GM12873 (cell line): ENCODE measurements around the gene FNDC3B.

Source experiments
- TF ChIP-seq, protein P1 (sequence below): IDR thresholded peaks from 2 replicates; pipeline ENCODE4 v1.5.1; 2012; ENCODE audit warnings: low read depth, mild to moderate bottlenecking, moderate library complexity, low read length, control low read depth; ENCODE audit not compliant: insufficient read depth; ENCODE audit errors: missing control alignments

FNDC3B gene

GRCh38 chr3:172096881-172097420, 57.6 kb downstream of the FNDC3B start:
- TF ChIP-seq, protein P1, sequence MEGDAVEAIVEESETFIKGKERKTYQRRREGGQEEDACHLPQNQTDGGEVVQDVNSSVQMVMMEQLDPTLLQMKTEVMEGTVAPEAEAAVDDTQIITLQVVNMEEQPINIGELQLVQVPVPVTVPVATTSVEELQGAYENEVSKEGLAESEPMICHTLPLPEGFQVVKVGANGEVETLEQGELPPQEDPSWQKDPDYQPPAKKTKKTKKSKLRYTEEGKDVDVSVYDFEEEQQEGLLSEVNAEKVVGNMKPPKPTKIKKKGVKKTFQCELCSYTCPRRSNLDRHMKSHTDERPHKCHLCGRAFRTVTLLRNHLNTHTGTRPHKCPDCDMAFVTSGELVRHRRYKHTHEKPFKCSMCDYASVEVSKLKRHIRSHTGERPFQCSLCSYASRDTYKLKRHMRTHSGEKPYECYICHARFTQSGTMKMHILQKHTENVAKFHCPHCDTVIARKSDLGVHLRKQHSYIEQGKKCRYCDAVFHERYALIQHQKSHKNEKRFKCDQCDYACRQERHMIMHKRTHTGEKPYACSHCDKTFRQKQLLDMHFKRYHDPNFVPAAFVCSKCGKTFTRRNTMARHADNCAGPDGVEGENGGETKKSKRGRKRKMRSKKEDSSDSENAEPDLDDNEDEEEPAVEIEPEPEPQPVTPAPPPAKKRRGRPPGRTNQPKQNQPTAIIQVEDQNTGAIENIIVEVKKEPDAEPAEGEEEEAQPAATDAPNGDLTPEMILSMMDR: no peak

- TF ChIP-seq, protein P1: no peak
Measured at GRCh38 chr3:172097585-172097984, 58.2 kb downstream of the FNDC3B start.

GRCh38 chr3:172098698-172099494, 59.5 kb downstream of the FNDC3B start:
- TF ChIP-seq, protein P1: no peak

DNA sequence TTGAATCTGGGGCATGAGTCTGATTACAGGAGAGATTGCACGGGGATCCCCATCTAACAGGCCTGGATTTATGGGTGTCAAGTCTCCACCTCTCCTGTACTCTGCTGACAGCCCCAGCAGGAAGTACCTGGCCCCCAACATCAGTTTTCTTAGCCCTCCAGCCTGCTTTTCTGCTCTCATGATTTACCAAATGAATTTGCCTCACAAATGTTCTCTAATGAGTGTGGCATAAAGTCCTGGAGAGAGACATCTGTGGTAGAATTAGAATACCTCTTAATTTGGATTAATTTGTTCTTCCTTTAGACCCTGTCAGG, 60.1 kb downstream of the FNDC3B start:
- TF ChIP-seq, protein P1: no peak

GRCh38 chr3:172100482-172100881, 61.1 kb downstream of the FNDC3B start:
- TF ChIP-seq, protein P1: no peak

DNA sequence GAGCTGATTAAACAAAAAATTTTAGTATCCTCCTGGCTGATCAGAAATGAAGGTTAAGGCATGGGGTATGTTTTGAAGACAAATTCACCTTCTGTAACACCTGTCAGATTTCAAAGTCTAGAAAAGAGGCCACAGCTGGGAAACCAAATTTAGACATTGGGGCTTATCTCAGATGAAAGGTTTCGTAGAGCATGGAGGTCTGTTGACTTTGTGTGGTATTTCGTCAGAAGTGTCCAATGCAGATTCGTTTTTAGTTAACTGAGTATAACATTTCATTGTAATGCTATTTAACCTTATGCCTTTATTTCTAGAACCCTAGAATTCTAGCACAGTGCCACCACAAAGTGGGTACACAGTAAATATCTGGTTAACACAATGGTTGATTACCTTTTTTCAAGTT, 61.7 kb downstream of the FNDC3B start:
- TF ChIP-seq, protein P1: no peak

- TF ChIP-seq, protein P1: no peak
Measured at GRCh38 chr3:172102123-172102882, 62.9 kb downstream of the FNDC3B start.
